GM12801 (cell line): Measurements from ENCODE around the gene LRR1.

Experiments used
- CTCF ChIP-seq: IDR thresholded peaks from one replicate; pipeline ENCODE4 v1.5.1; 2011; ENCODE audit warnings: control low read depth; ENCODE audit not compliant: insufficient read length; ENCODE audit errors: extremely low read depth

LRR1 gene

GRCh38 chr14:49553892-49554291 is 44.8 kb upstream of the LRR1 start:
- no peak for TF ChIP-seq CTCF

DNA sequence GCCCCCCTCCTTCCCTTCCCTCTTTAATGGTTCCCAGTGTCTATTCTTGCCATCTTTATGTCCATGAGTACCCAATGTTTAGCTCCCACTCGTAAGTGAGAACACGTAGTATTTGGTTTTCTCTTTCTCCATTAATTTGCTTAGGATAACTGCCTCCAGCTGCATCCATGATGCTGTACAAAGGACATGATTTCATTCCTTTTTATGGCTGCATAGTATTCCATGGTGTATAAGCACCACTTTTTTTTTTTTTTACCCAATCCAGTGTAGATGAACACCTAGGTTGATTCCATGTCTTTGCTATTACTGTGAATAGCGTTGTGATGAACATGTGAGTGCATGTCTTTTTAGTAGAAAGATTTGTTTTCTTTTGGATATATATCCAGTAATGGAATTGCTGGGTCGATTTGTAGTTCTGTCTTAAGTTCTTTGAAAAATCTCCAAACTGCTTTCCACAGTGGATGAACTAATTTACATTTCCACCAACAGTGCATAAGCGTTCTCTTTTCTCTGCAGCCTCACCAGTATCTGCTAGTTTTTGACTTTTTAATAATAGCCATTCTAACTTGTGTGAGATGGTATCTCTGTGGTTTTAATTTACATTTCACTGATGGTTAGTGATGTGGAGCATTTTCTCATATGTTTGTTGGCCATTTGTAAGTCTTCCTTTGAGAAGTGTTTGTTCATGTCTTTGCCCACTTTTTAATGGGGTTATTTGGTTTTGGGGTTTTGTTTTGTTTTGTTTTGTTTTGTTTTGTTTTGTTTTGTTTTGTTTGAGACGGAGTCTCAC is 38.6 kb upstream of the LRR1 start:
- TF ChIP-seq CTCF, result no peak

GRCh38 chr14:49566714-49567113 is 32.0 kb upstream of the LRR1 start:
- TF ChIP-seq CTCF, result no peak

DNA sequence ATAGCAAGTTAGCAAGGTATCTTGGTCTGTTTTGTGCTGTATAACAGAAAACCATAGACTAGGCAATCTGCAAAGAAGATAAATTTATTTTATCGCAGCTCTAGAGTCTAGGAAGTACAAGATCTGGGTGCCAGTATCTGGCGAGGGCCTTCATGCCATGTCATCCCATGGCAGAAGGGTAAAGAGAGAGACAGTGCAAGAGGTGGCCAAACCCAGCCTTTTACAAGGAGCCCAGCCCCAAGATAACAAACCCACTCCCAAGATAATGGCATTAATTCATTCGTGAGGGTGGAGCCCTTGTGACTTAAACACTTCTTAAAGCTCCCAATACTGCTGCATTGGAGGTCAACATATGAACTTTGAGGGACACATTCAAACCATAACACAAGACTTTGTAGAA is 29.5 kb upstream of the LRR1 start:
- no peak for TF ChIP-seq CTCF

- TF ChIP-seq CTCF, result no peak
Observed at GRCh38 chr14:49574038-49574437, 24.7 kb upstream of the LRR1 start.

DNA sequence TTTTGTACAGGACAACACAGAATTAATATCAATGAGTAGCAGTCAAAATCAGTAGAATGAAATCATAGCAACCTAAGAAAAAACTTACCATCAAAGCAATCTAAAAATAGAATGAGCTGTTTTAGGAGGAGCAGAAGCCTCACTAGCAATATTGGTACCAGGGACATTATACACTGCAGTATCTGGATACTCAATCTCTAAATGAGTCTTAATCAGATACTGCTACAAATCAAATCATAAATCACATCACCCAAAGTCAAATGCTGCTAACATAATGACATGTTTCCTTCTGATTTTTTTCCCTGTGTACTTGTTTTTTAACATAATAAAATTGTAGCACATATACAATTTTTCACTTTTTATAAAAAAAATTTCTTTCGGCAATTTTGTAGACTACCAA is 20.6 kb upstream of the LRR1 start:
- no peak for TF ChIP-seq CTCF

DNA sequence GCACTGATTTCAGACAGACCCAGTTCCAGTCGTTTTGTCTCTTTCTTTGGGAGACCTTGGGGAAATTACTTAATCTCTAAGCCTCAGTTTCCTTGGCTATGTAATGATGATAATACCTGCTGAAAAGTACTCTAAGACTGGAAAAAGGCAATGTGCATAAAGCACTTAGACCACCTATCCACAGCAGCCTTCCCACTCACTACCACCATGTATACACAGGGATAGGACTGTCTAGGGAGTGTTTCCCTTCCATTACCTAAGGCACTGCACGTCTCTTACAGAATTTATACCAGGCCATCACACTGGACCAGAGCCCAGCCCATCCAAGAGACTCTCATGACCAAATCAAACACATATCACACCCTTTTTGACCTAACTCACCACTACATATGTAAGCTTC is 18.9 kb upstream of the LRR1 start:
- TF ChIP-seq CTCF, result no peak
